GM21381 (cell line): ENCODE measurements around the gene CELSR3.

Experiments used
- ATAC-seq: cut with Tn5 transposase; IDR thresholded peaks from one replicate; pipeline ENCODE4 v1.9.1; 2021; ENCODE audit warnings: mild to moderate bottlenecking, moderate library complexity; ENCODE audit not compliant: unreplicated experiment

Gene CELSR3

GRCh38 chr3:48663489-48664312 is 1.0 kb upstream of the CELSR3 start:
- peak; percentile 71 for ATAC-seq

GRCh38 chr3:48662145-48662752 is 437 bp downstream of the CELSR3 start:
- ATAC-seq: no peak

- ATAC-seq: no peak
Observed at GRCh38 chr3:48661501-48662144, 1.1 kb downstream of the CELSR3 start.

GRCh38 chr3:48660800-48661400 is 1.8 kb downstream of the CELSR3 start:
- no peak for ATAC-seq

GRCh38 chr3:48656841-48657281 is 5.8 kb downstream of the CELSR3 start:
- ATAC-seq: no peak

- peak; percentile 65 for ATAC-seq
Observed at GRCh38 chr3:48656061-48656840, 6.4 kb downstream of the CELSR3 start.

GRCh38 chr3:48655606-48656005 is 7.1 kb downstream of the CELSR3 start:
- ATAC-seq: no peak

GRCh38 chr3:48655063-48655462 is 7.6 kb downstream of the CELSR3 start:
- ATAC-seq: no peak

- no peak for ATAC-seq
Observed at GRCh38 chr3:48652923-48653715, 9.6 kb downstream of the CELSR3 start.

- no peak for ATAC-seq
Observed at GRCh38 chr3:48651771-48652170, 10.9 kb downstream of the CELSR3 start.

- no peak for ATAC-seq
Observed at GRCh38 chr3:48650723-48651122, 12.0 kb downstream of the CELSR3 start.

GRCh38 chr3:48648188-48648850 is 14.4 kb downstream of the CELSR3 start:
- no peak for ATAC-seq

GRCh38 chr3:48647714-48648113 is 15.0 kb downstream of the CELSR3 start:
- no peak for ATAC-seq

- ATAC-seq: no peak
Observed at GRCh38 chr3:48644898-48645760, 17.6 kb downstream of the CELSR3 start.

- no peak for ATAC-seq
Observed at GRCh38 chr3:48642605-48643004, 20.1 kb downstream of the CELSR3 start.

- ATAC-seq: no peak
Observed at GRCh38 chr3:48641396-48641795, 21.3 kb downstream of the CELSR3 start.

- no peak for ATAC-seq
Observed at GRCh38 chr3:48639944-48640606, 22.6 kb downstream of the CELSR3 start.

- no peak for ATAC-seq
Observed at GRCh38 chr3:48637305-48637704, 25.4 kb downstream of the CELSR3 start.
